ENCODE measurements around the gene ZC3H8.

DNA sequence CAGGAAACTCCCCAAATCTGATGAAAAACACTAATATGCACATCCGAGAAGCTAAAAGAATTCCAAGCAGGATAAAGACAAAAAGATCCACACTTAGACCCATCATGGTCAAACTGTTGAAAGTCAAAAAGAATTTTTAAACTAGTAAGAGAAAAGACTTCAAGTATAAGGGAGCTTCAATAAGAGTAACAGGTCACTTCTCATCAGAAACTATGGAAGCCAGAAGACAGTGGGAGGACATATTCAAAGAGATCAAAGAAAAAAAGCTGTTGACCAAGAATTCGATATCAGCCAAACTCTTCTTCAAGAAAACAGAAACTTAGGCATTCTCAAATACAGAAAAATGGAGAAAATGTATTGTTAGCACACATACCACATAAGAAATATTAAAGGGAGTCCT is 50.4 kb downstream of the ZC3H8 start:
- TF ChIP-seq EZH2 (IDR thresholded peaks at IDR 0.05; ENCODE audit: insufficient read depth, poor library complexity, severe bottlenecking): no peak
- no peak for TF ChIP-seq EZH2phosphoT487 (IDR thresholded peaks at IDR 0.05; ENCODE audit: insufficient read depth, low read depth)
